Measurements from ENCODE around the gene OPRL1. TPM values are rescaled to one million over a fixed set of nuclear protein-coding genes. Genes with fewer than 3 reads are reported as not detected.
"Not testable (repeated sequence)": the region's sequence is repeated elsewhere in the genome, so short reads cannot be mapped to it uniquely, and the experiment has no call there.

The OPRL1 gene
- total RNA-seq, 1 experiment from 2014 or later, result 34.0 TPM

- Histone ChIP-seq H3K27ac (ENCODE audit: low read length) (no peak overlapping the region), H3K79me2 (ENCODE audit: low read length) (no peaks in the 10 kb centered on the region), H3K9me2 (replicated peaks; ENCODE audit: insufficient read depth, low read length) (no peaks in the 10 kb centered on the region), H3K9me3 (ENCODE audit: low read length) (no peaks in the 10 kb centered on the region), H3K4me1 (ENCODE audit: low read length) (peaks cover 11% of the 10 kb centered on the region), H4K20me1 (ENCODE audit: insufficient read depth, low read depth, low read length) (no peaks in the 10 kb centered on the region), H3K36me3 (ENCODE audit: insufficient read depth, low read length) (no peaks in the 10 kb centered on the region), H3K4me2 (ENCODE audit: low read depth, low read length, poor library complexity, severe bottlenecking) (no peak overlapping the region), H2AFZ (ENCODE audit: low read length) (no peak overlapping the region), H3K4me3 (ENCODE audit: low read length) (no peak overlapping the region), H3K27me3 (ENCODE audit: low read length) (no peaks in the 10 kb centered on the region), H3K9ac (ENCODE audit: low read length) (no peak overlapping the region)
- no peak for DNase-seq
These were observed 41.7 kb downstream of the OPRL1 start for GRCh38 chr20:64121586-64121985.

GRCh38 chr20:64122927-64123326, 43.0 kb downstream of the OPRL1 start:
- H3K27ac ChIP-seq (ENCODE audit: low read length); H3K9me3 ChIP-seq (ENCODE audit: low read length); H3K9ac ChIP-seq (ENCODE audit: low read length); H3K27me3 ChIP-seq (ENCODE audit: low read length); H3K4me3 ChIP-seq (ENCODE audit: low read length); H3K79me2 ChIP-seq (ENCODE audit: low read length); DNase-seq; H3K4me2 ChIP-seq (ENCODE audit: low read depth, low read length, poor library complexity, severe bottlenecking); H4K20me1 ChIP-seq (ENCODE audit: insufficient read depth, low read depth, low read length); H3K9me2 ChIP-seq (replicated peaks; ENCODE audit: insufficient read depth, low read length); H3K36me3 ChIP-seq (ENCODE audit: insufficient read depth, low read length); H2AFZ ChIP-seq (ENCODE audit: low read length): not testable (repeated sequence)
- H3K4me1 ChIP-seq (ENCODE audit: low read length), result peaks cover 11% of the 10 kb centered on the region

- not testable (repeated sequence) for H3K36me3 ChIP-seq (ENCODE audit: insufficient read depth, low read length); H3K9me3 ChIP-seq (ENCODE audit: low read length); H3K79me2 ChIP-seq (ENCODE audit: low read length); H3K9ac ChIP-seq (ENCODE audit: low read length); H4K20me1 ChIP-seq (ENCODE audit: insufficient read depth, low read depth, low read length); H3K4me3 ChIP-seq (ENCODE audit: low read length); H3K27ac ChIP-seq (ENCODE audit: low read length); H3K27me3 ChIP-seq (ENCODE audit: low read length); DNase-seq; H2AFZ ChIP-seq (ENCODE audit: low read length); H3K9me2 ChIP-seq (replicated peaks; ENCODE audit: insufficient read depth, low read length); H3K4me2 ChIP-seq (ENCODE audit: low read depth, low read length, poor library complexity, severe bottlenecking)
- H3K4me1 ChIP-seq (ENCODE audit: low read length), result peaks cover 11% of the 10 kb centered on the region
These were observed 43.6 kb downstream of the OPRL1 start for GRCh38 chr20:64123517-64123916.

GRCh38 chr20:64129146-64129782, 49.4 kb downstream of the OPRL1 start:
- Histone ChIP-seq H4K20me1 (ENCODE audit: insufficient read depth, low read depth, low read length) (no peaks in the 10 kb centered on the region), H3K4me1 (ENCODE audit: low read length) (no peaks in the 10 kb centered on the region), H3K79me2 (ENCODE audit: low read length) (no peaks in the 10 kb centered on the region), H2AFZ (ENCODE audit: low read length) (no peak overlapping the region), H3K27me3 (ENCODE audit: low read length) (no peaks in the 10 kb centered on the region; the same call in 1 of the 2 replicates), H3K27ac (ENCODE audit: low read length) (no peak overlapping the region), H3K4me3 (ENCODE audit: low read length) (no peak overlapping the region), H3K9me3 (ENCODE audit: low read length) (no peaks in the 10 kb centered on the region), H3K9ac (ENCODE audit: low read length) (no peak overlapping the region), H3K9me2 (replicated peaks; ENCODE audit: insufficient read depth, low read length) (no peaks in the 10 kb centered on the region), H3K36me3 (ENCODE audit: insufficient read depth, low read length) (no peaks in the 10 kb centered on the region), H3K4me2 (ENCODE audit: low read depth, low read length, poor library complexity, severe bottlenecking) (no peak overlapping the region)
- no peak for DNase-seq

GRCh38 chr20:64130271-64130670, 50.4 kb downstream of the OPRL1 start:
- DNase-seq, result no peak
- Histone ChIP-seq H3K79me2 (ENCODE audit: low read length) (no peaks in the 10 kb centered on the region), H3K9me2 (replicated peaks; ENCODE audit: insufficient read depth, low read length) (no peaks in the 10 kb centered on the region)

GRCh38 chr20:64130876-64131275, 51.0 kb downstream of the OPRL1 start:
- Histone ChIP-seq H3K36me3 (ENCODE audit: insufficient read depth, low read length) (no peaks in the 10 kb centered on the region), H3K9me2 (replicated peaks; ENCODE audit: insufficient read depth, low read length) (no peaks in the 10 kb centered on the region), H3K79me2 (ENCODE audit: low read length) (no peaks in the 10 kb centered on the region), H3K27ac (ENCODE audit: low read length) (no peak overlapping the region), H3K4me3 (ENCODE audit: low read length) (no peak overlapping the region), H4K20me1 (ENCODE audit: insufficient read depth, low read depth, low read length) (no peaks in the 10 kb centered on the region), H3K27me3 (ENCODE audit: low read length) (no peaks in the 10 kb centered on the region; the same call in 1 of the 2 replicates), H3K4me2 (ENCODE audit: low read depth, low read length, poor library complexity, severe bottlenecking) (no peak overlapping the region), H3K9ac (ENCODE audit: low read length) (no peak overlapping the region), H3K9me3 (ENCODE audit: low read length) (no peaks in the 10 kb centered on the region), H3K4me1 (ENCODE audit: low read length) (no peaks in the 10 kb centered on the region), H2AFZ (ENCODE audit: low read length) (no peak overlapping the region)
- DNase-seq, result no peak

More at GRCh38 chr20:64130271-64130670, 50.4 kb downstream of the OPRL1 start:
- no peak overlapping the region for H3K4me2 ChIP-seq (ENCODE audit: low read depth, low read length, poor library complexity, severe bottlenecking)
- H3K36me3 ChIP-seq (ENCODE audit: insufficient read depth, low read length), result no peaks in the 10 kb centered on the region
- H3K27me3 ChIP-seq (ENCODE audit: low read length), result no peaks in the 10 kb centered on the region; the same call in 1 of the 2 replicates
- no peak overlapping the region for H3K9ac ChIP-seq (ENCODE audit: low read length)
- no peak overlapping the region for H2AFZ ChIP-seq (ENCODE audit: low read length)
- H3K4me1 ChIP-seq (ENCODE audit: low read length), result no peaks in the 10 kb centered on the region
- H3K9me3 ChIP-seq (ENCODE audit: low read length), result no peaks in the 10 kb centered on the region
- no peaks in the 10 kb centered on the region for H4K20me1 ChIP-seq (ENCODE audit: insufficient read depth, low read depth, low read length)
- H3K4me3 ChIP-seq (ENCODE audit: low read length), result no peak overlapping the region
- no peak overlapping the region for H3K27ac ChIP-seq (ENCODE audit: low read length)

GRCh38 chr20:64131406-64131805, 51.5 kb downstream of the OPRL1 start:
- no peak overlapping the region for H2AFZ ChIP-seq (ENCODE audit: low read length)
- no peaks in the 10 kb centered on the region for H3K36me3 ChIP-seq (ENCODE audit: insufficient read depth, low read length)
- H3K79me2 ChIP-seq (ENCODE audit: low read length), result no peaks in the 10 kb centered on the region
- H3K9ac ChIP-seq (ENCODE audit: low read length), result no peak overlapping the region
- no peak overlapping the region for H3K4me3 ChIP-seq (ENCODE audit: low read length)
- no peaks in the 10 kb centered on the region; the same call in 1 of the 2 replicates for H3K27me3 ChIP-seq (ENCODE audit: low read length)
- H4K20me1 ChIP-seq (ENCODE audit: insufficient read depth, low read depth, low read length), result no peaks in the 10 kb centered on the region
- H3K27ac ChIP-seq (ENCODE audit: low read length), result no peak overlapping the region
- H3K9me2 ChIP-seq (replicated peaks; ENCODE audit: insufficient read depth, low read length), result no peaks in the 10 kb centered on the region
- no peaks in the 10 kb centered on the region for H3K9me3 ChIP-seq (ENCODE audit: low read length)
- no peak for DNase-seq
- no peak overlapping the region for H3K4me2 ChIP-seq (ENCODE audit: low read depth, low read length, poor library complexity, severe bottlenecking)
- H3K4me1 ChIP-seq (ENCODE audit: low read length), result no peaks in the 10 kb centered on the region

GRCh38 chr20:64133951-64134407, 54.1 kb downstream of the OPRL1 start:
- Histone ChIP-seq H3K27ac (ENCODE audit: low read length) (no peak overlapping the region), H3K36me3 (ENCODE audit: insufficient read depth, low read length) (no peaks in the 10 kb centered on the region), H3K4me2 (ENCODE audit: low read depth, low read length, poor library complexity, severe bottlenecking) (no peak overlapping the region), H2AFZ (ENCODE audit: low read length) (no peak overlapping the region), H3K27me3 (ENCODE audit: low read length) (no peaks in the 10 kb centered on the region), H3K9me2 (replicated peaks; ENCODE audit: insufficient read depth, low read length) (no peaks in the 10 kb centered on the region), H4K20me1 (ENCODE audit: insufficient read depth, low read depth, low read length) (no peaks in the 10 kb centered on the region), H3K79me2 (ENCODE audit: low read length) (no peaks in the 10 kb centered on the region), H3K9ac (ENCODE audit: low read length) (no peak overlapping the region), H3K9me3 (ENCODE audit: low read length) (no peaks in the 10 kb centered on the region), H3K4me1 (ENCODE audit: low read length) (no peaks in the 10 kb centered on the region), H3K4me3 (ENCODE audit: low read length) (no peak overlapping the region)
- DNase-seq, result peak; percentile 60

All from Karpas-422 (cell line).